GM04504 (cell line): ENCODE data around the gene PROM1.

Source experiments
- DNase-seq: peaks from one replicate; pipeline ENCODE4 v3.0.0-alpha.2; 2012; ENCODE audit warnings: low read depth

PROM1 gene

GRCh38 chr4:16062601-16063000, 21.2 kb downstream of the PROM1 start:
- DNase-seq: no peak

DNA sequence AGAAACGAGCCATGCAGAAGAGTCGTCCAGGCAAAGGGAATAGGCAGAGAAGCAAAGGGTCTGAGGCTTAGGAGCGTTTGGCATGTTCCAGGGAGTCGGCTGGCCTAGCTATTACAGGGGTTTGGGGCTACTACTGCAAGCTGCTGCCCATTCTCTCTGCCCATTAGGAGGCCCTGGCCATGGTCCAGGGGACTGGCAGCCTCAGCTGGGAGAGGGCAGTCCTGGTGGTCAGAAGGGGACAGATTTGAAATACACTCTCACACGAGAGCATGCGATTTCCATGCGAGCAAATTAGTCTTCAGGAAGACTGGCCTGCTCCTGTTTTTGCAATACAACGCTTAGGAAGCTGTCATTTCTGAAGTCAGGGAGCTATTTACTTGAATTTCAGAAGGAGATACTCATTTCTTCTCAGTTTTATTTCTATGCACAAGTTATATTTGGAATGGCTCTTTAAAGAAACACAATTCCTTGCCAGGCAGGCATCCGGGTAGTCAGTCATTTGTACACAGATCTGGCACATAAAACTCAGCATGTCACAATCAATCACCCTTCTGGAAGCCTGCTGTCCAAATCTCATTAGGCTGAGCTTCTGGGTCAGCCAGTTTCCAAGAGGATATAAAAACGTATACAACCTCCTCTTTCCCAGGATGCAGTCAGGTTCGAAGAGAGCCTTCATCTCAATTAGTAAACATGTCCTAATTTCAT, 27.0 kb downstream of the PROM1 start:
- DNase-seq: no peak

DNA sequence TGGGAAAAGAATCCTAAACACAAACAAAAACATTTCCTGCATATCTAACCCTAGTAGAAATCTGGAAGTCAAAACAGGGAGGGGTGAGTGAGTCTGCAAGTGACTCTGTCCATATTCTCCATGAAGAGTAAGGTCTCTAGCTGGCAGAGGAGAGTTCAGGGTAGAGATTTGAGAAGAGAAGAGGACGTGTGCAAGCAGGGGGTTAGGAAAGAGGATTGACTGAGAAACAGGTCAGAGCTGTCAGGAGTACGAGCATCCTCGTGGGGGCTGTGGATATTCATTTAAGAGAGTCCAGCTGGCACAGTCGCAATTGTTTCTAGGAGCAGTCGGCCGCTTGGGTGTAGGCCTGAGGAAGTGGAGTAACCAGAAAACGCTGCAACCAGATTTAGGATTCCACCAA, 27.9 kb downstream of the PROM1 start:
- DNase-seq: no peak

DNA sequence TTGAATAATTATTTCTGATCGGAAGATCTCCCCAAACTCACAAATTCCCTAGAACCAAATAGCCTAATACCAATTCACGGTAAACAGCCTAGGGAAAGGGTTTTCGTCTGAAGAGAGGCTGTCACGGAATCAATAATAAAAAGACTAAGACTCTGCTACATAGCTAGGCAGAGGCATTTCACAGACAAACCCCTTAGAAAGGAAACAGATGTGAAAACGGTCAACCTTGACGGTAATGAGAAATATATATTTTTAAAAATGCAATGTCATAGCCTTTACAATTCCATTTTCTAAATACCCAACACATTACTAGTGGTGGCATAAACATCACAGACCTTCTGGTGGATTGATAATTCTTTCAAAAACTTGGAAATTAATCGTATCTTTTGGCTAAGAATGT, 28.4 kb downstream of the PROM1 start:
- no peak for DNase-seq

DNA sequence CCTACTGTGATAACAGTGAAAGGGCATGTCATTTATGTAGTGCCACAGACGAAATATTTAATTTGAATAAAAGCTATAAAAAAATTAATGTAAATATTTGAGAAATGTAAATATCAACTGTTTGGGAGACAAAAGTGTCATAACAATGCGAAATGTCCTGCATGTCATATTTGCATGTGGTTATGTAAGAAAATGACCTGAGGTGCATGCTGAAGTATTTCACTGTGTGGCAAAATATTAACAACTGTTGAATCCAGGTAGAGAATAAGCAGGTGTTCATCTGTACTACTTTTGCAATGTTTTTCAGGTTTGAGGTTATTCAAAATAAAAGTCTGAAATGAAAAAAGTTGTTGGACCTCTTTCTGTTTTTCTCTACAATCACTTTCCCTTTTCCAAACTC, 30.9 kb downstream of the PROM1 start:
- DNase-seq: no peak

- DNase-seq: no peak
Measured at GRCh38 chr4:16051980-16052379, 31.8 kb downstream of the PROM1 start.

DNA sequence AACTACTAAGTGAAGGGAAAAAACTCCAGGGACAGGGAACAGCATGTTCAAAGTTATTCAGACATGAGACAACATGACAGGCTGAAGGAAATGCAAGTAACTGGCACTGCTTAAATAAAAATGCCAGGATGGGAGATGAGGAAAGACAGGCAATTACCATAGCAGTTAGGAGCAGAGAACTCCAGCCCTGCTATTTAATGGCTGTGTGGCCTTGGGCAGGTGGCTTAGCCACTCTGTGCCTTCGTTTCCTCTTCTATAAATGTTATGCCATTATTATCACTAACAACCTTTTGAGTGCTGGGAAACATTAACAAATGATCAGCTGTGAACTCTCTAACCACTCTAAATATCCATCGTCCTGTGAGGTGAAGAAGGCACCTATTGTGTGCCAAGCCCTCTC, 32.7 kb downstream of the PROM1 start:
- DNase-seq: no peak

GRCh38 chr4:16050669-16051068, 33.2 kb downstream of the PROM1 start:
- DNase-seq: no peak

GRCh38 chr4:16048619-16049419, 35.0 kb downstream of the PROM1 start:
- DNase-seq: no peak

GRCh38 chr4:16045687-16046086, 38.1 kb downstream of the PROM1 start:
- no peak for DNase-seq

- DNase-seq: no peak
Measured at GRCh38 chr4:16043642-16044498, 40.0 kb downstream of the PROM1 start.

- no peak for DNase-seq
Measured at GRCh38 chr4:16039139-16039538, 44.7 kb downstream of the PROM1 start.

GRCh38 chr4:16037901-16038300, 45.9 kb downstream of the PROM1 start:
- no peak for DNase-seq

- no peak for DNase-seq
Measured at GRCh38 chr4:16035843-16036242, 48.0 kb downstream of the PROM1 start.

- DNase-seq: no peak
Measured at GRCh38 chr4:16034010-16034748, 49.6 kb downstream of the PROM1 start.

GRCh38 chr4:16032396-16032770, 51.4 kb downstream of the PROM1 start:
- DNase-seq: no peak

GRCh38 chr4:16031546-16032395, 52.1 kb downstream of the PROM1 start:
- DNase-seq: no peak

GRCh38 chr4:16029886-16030285, 53.9 kb downstream of the PROM1 start:
- no peak for DNase-seq

GRCh38 chr4:16029262-16029661, 54.6 kb downstream of the PROM1 start:
- no peak for DNase-seq

GRCh38 chr4:16027626-16028025, 56.2 kb downstream of the PROM1 start:
- DNase-seq: no peak

DNA sequence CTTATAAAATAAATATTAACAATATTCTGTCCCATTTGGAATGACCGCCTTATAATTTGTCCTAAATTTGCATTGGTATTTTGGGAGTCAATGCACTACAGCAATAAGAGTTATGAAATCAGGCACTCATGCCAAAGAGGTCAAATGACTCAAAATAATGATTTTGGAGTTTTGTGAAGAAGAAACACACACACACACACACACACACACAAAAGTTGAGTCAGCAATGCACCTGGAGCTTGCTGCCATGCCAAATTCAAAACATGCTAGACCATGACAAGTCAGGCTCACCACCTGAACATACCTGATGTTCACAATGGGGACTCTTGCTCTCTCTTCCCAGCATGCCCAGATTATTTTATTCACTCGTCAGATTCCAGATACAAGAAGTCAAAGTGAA, 56.7 kb downstream of the PROM1 start:
- DNase-seq: no peak
